Brain microvascular endothelial cell (primary cell): ENCODE results near the gene REM2.

Experiments used
- DNase-seq: peaks from one replicate; pipeline ENCODE4 v3.0.0-alpha.2; 2020
- H3K27ac ChIP-seq: fragments of 250-450 bp; sonication (Bioruptor Pico); 2 replicates; pipeline ENCODE4 v1.5.1; 2020; ENCODE audit warnings: mild to moderate bottlenecking, moderate library complexity
- H3K27me3 ChIP-seq: fragments of 250-450 bp; sonication (Bioruptor Pico); replicated peaks from 2 replicates; pipeline ENCODE4 v1.5.1; 2020; ENCODE audit warnings: mild to moderate bottlenecking
- H3K36me3 ChIP-seq: fragments of 250-450 bp; sonication (Bioruptor Pico); replicated peaks from 2 replicates; pipeline ENCODE4 v1.5.1; 2020; ENCODE audit warnings: mild to moderate bottlenecking
- H3K4me3 ChIP-seq: 2 replicates; pipeline ENCODE4 v1.5.1; 2011; ENCODE audit warnings: low read depth, mild to moderate bottlenecking, control low read depth, low read length, moderate library complexity
- CTCF ChIP-seq: IDR thresholded peaks from 2 replicates; pipeline ENCODE4 v1.5.1; 2011; ENCODE audit warnings: low read depth, mild to moderate bottlenecking, moderate library complexity, low read length, control low read depth, inconsistent platforms; ENCODE audit errors: missing control alignments
- in situ Hi-C: cut with HindIII; loops from 2 replicates; pipeline ENCODE4 v1.10.0; 2017; ENCODE audit warnings: low sequenced_read_pairs, low pct_ligation_motif_present

Gene REM2

GRCh38 chr14:22871224-22872032 lies 11.6 kb upstream of the REM2 start, which contains the start of gene LRP10:
LRP10 (plus strand) TSS chr14:22871740; CDS start chr14:22872304, 564 bp downstream.
- Histone ChIP-seq H3K27ac (peak within 1 kb of the TSS; percentile 81), H3K36me3 (peaks cover 31% of the 10 kb centered on the region), H3K27me3 (no peaks in the 10 kb centered on the region), H3K4me3 (peak within 1 kb of the TSS; percentile 80)
- DNase-seq, result peak; percentile 82
- in situ Hi-C loops, result no loop called here
- TF ChIP-seq CTCF, result no peak

- Histone ChIP-seq H3K4me3 (peak overlapping the region; percentile 80), H3K36me3 (peaks cover 38% of the 10 kb centered on the region), H3K27me3 (no peaks in the 10 kb centered on the region), H3K27ac (peak overlapping the region; percentile 81)
- DNase-seq, result peak; percentile 82
- in situ Hi-C loops, result no loop called here
- peak; percentile 98 for TF ChIP-seq CTCF
Observed at GRCh38 chr14:22872033-22872832, 10.8 kb upstream of the REM2 start.

- Histone ChIP-seq H3K36me3 (peaks cover 45% of the 10 kb centered on the region), H3K27me3 (no peaks in the 10 kb centered on the region), H3K4me3 (peak overlapping the region; percentile 80), H3K27ac (peak overlapping the region; percentile 81)
- TF ChIP-seq CTCF, result no peak
- in situ Hi-C loops, result no loop called here
- no peak for DNase-seq
Observed at GRCh38 chr14:22872833-22873520, 10.0 kb upstream of the REM2 start.

GRCh38 chr14:22875003-22875747 lies 7.8 kb upstream of the REM2 start:
- Histone ChIP-seq H3K4me3 (no peak overlapping the region), H3K36me3 (peaks cover 59% of the 10 kb centered on the region), H3K27me3 (no peaks in the 10 kb centered on the region), H3K27ac (no peak overlapping the region)
- no peak for TF ChIP-seq CTCF
- no peak for DNase-seq
- in situ Hi-C loops, result no loop called here

- Histone ChIP-seq H3K4me3 (no peak overlapping the region), H3K27me3 (no peaks in the 10 kb centered on the region), H3K36me3 (peaks cover 59% of the 10 kb centered on the region), H3K27ac (no peak overlapping the region)
- no peak for TF ChIP-seq CTCF
- DNase-seq, result no peak
- in situ Hi-C loops, result no loop called here
Observed at GRCh38 chr14:22875748-22876319, 7.2 kb upstream of the REM2 start.
